Left ventricle myocardium inferior (tissue), 1 donor: ENCODE results near the gene MTMR2. TPM values are rescaled to one million over a fixed set of nuclear protein-coding genes. Genes with fewer than 3 reads are reported as not detected.
"Not testable (repeated sequence)": the region's sequence is repeated elsewhere in the genome, so short reads cannot be mapped to it uniquely, and the experiment has no call there.

Experiments
- DNase-seq: peaks from one replicate; pipeline ENCODE4 v3.0.0-alpha.2; 2020
- H3K27ac ChIP-seq: fragments of 200-600 bp; replicated peaks from 2 replicates; pipeline ENCODE4 v1.8.0; 2021
- H3K27me3 ChIP-seq: fragments of 200-600 bp; 2 replicates; pipeline ENCODE4 v1.8.0; 2021; ENCODE audit warnings: low read depth
- H3K36me3 ChIP-seq: fragments of 200-600 bp; 2 replicates; pipeline ENCODE4 v1.8.0; 2021
- H3K4me1 ChIP-seq: fragments of 200-600 bp; 2 replicates; pipeline ENCODE4 v1.8.0; 2021
- H3K4me3 ChIP-seq: fragments of 200-600 bp; 2 replicates; pipeline ENCODE4 v1.8.0; 2021; ENCODE audit warnings: mild to moderate bottlenecking, moderate library complexity
- H3K9me3 ChIP-seq: fragments of 200-600 bp; replicated peaks from 2 replicates; pipeline ENCODE4 v1.8.0; 2021
- intact Hi-C: fragments of 100-400 bp; cut with micrococcal nuclease; formaldehyde crosslinking; loops from one replicate; pipeline ENCODE4 v1.11.0; 2022
- total RNA-seq: library from RNA; stranded (reverse); fragmentation: NEBNext Ultra II Directional; extraction: Animal tissue kit (Norgen Biotek cat#: 25700); gene quantifications from one replicate; pipeline ENCODE4 v1.2.1, GENCODE V29; 2021
- TF ChIP-seq, protein P1 (sequence below): fragments of 200-600 bp; IDR thresholded peaks from 2 replicates; pipeline ENCODE4 v1.8.0; 2021; ENCODE audit warnings: antibody characterized with exemption, mild to moderate bottlenecking, borderline replicate concordance
- donor health status: DM: no; HTN: yes; CAD: no; lungs with severe emphysema.

The MTMR2 gene
- total RNA-seq, 1 donor from 2014 or later = 16.7 TPM

DNA sequence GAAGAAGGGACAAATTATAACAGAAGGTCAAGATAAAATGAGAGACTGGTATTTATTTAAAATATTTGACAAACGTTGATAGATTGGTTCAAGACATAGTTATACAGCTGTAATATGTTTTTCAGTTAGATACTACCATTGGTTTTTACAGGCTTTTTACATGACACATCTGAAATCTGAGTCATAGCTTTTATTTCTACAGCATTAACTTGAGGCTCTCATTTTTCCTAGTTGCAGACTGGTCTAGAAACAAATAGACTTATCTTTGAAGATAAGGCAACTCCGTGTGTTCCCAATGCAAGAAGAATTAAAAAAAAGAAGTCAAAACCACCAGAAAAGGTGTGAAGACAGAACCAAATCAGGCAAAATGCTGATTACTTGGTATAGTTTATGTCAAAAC is 102.3 kb downstream of the MTMR2 start:
- H3K27ac ChIP-seq = no peak overlapping the region
- DNase-seq = no peak
- H3K27me3 ChIP-seq = no peaks in the 10 kb centered on the region
- TF ChIP-seq, protein P1, sequence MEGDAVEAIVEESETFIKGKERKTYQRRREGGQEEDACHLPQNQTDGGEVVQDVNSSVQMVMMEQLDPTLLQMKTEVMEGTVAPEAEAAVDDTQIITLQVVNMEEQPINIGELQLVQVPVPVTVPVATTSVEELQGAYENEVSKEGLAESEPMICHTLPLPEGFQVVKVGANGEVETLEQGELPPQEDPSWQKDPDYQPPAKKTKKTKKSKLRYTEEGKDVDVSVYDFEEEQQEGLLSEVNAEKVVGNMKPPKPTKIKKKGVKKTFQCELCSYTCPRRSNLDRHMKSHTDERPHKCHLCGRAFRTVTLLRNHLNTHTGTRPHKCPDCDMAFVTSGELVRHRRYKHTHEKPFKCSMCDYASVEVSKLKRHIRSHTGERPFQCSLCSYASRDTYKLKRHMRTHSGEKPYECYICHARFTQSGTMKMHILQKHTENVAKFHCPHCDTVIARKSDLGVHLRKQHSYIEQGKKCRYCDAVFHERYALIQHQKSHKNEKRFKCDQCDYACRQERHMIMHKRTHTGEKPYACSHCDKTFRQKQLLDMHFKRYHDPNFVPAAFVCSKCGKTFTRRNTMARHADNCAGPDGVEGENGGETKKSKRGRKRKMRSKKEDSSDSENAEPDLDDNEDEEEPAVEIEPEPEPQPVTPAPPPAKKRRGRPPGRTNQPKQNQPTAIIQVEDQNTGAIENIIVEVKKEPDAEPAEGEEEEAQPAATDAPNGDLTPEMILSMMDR = no peak
- intact Hi-C loops = no loop called here
- H3K36me3 ChIP-seq = peaks cover 54% of the 10 kb centered on the region
- no peak overlapping the region for H3K4me3 ChIP-seq
- H3K9me3 ChIP-seq = no peaks in the 10 kb centered on the region
- H3K4me1 ChIP-seq = no peaks in the 10 kb centered on the region

- Histone ChIP-seq H3K4me3 (no peak overlapping the region), H3K36me3 (peaks cover 47% of the 10 kb centered on the region), H3K27ac (no peak overlapping the region), H3K9me3 (no peaks in the 10 kb centered on the region), H3K4me1 (no peaks in the 10 kb centered on the region), H3K27me3 (no peaks in the 10 kb centered on the region)
- DNase-seq = no peak
- intact Hi-C loops = no loop called here
- TF ChIP-seq, protein P1 = no peak
Observed at GRCh38 chr11:95816037-95816436, 107.9 kb downstream of the MTMR2 start.

DNA sequence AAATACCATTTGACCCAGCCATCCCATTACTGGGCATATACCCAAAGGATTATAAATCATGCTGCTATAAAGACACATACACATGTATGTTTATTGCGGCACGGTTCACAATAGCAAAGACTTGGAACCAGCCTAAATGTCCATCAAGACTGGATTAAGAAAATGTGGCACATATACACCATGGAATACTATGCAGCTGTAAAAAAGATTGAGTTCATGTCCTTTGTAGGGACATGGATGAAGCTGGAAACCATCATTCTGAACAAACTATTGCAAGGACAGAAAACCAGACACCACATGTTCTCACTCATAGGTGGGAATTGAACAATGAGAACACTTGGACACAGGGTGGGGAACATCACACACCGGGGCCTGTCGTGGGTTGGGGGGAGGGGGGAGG is 112.9 kb downstream of the MTMR2 start:
- intact Hi-C loops = not testable (repeated sequence)

DNA sequence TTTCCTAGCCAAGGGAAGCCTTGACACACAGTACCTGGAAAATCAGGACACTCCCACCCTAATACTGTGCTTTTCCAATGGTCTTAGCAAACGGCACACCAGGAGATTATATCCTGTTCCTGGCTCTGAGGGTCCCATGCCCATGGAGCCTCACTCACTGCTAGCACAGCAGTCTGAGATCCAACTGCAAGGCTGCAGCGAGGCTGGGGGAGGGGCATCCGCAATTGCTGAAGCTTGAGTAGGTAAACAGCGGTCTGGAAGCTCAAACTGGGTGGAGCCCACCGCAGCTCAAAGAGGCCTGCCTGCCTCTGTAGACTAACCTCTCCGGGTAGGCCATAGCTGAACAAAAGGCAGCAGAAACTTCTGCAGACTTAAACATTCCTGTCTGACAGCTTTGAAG is 117.4 kb downstream of the MTMR2 start:
- DNase-seq, H3K9me3 ChIP-seq, H3K27ac ChIP-seq, intact Hi-C loops, H3K27me3 ChIP-seq, H3K4me3 ChIP-seq, H3K4me1 ChIP-seq: not testable (repeated sequence)
- H3K36me3 ChIP-seq = peaks cover 25% of the 10 kb centered on the region

More for the DNA sequence above, 112.9 kb downstream of the MTMR2 start:
- peaks cover 29% of the 10 kb centered on the region for H3K36me3 ChIP-seq
- not testable (repeated sequence) for H3K27ac ChIP-seq, H3K4me1 ChIP-seq, H3K27me3 ChIP-seq, H3K9me3 ChIP-seq, DNase-seq, H3K4me3 ChIP-seq

DNA sequence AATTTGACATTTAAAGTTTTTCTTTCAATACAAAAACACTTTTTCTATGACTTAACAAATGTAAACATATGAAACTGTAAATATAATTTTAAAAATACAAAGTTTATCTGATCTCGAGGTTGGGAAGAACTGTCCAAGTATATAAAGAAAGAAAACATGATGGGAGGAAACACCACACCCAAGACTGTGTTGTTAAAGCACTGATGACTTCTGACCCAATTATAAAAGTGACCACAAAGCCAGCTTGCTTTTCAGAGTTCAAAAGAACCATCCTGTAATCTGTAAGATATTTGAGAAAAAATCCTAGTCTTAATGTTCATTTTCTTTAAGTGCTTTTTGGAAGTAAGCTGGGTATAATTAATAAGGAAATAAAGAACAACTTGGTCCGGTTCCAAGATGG is 118.0 kb downstream of the MTMR2 start:
- Histone ChIP-seq H3K4me1 (peaks cover 6% of the 10 kb centered on the region), H3K4me3 (no peak overlapping the region), H3K27me3 (no peaks in the 10 kb centered on the region), H3K36me3 (peaks cover 25% of the 10 kb centered on the region), H3K9me3 (no peaks in the 10 kb centered on the region), H3K27ac (no peak overlapping the region)
- no peak for DNase-seq
- intact Hi-C loops = no loop called here
- TF ChIP-seq, protein P1 = no peak

DNA sequence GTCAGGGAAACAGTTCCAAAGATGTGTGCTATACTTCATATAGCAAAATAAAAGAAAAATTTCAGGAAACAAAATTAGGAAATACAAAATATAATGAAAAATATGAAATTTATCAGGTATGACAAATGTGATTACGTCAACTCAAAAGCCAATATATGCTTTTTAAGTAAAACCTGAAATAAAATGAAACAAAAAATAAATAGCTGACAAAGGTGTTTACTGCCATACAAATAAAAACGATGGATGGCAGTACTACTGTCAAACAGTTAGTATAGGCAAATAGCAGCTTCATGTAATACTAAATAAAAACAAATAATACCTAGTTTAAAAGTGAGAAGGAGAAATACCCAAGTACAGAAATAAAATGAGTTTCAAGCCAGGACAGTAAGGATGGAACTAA is 119.9 kb downstream of the MTMR2 start:
- H3K9me3 ChIP-seq = no peaks in the 10 kb centered on the region
- H3K36me3 ChIP-seq = peaks cover 41% of the 10 kb centered on the region
- H3K4me1 ChIP-seq = peaks cover 6% of the 10 kb centered on the region
- intact Hi-C loops = no loop called here
- H3K4me3 ChIP-seq = no peak overlapping the region
- no peak overlapping the region for H3K27ac ChIP-seq
- H3K27me3 ChIP-seq = no peaks in the 10 kb centered on the region
- no peak for DNase-seq
- TF ChIP-seq, protein P1 = no peak

DNA sequence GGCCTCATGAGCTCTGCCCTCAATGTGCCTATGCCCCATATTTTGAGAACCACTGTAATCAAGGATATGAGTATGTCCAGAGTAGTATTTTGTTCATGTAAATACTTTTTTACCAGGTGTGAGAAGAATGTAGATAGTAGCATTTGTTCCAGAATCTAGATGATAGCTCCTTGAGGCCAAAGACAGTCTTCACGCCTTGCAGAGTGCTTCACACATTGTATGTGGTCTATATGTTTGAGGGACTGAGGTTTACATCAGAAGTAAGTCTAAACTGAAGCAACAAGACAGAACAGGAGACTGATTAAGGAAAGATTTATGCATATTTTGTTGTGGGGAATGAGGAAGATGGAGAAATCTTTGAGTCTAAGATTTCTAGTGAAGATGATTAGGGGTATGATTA is 121.1 kb downstream of the MTMR2 start:
- Histone ChIP-seq H3K4me1 (peaks cover 6% of the 10 kb centered on the region), H3K4me3 (no peak overlapping the region), H3K27ac (no peak overlapping the region), H3K9me3 (no peaks in the 10 kb centered on the region), H3K36me3 (peaks cover 41% of the 10 kb centered on the region), H3K27me3 (no peaks in the 10 kb centered on the region)
- no peak for DNase-seq
- intact Hi-C loops = no loop called here
- TF ChIP-seq, protein P1 = no peak
